Osteocyte (in vitro differentiated cells): Measurements from ENCODE around the gene POFUT2. TPM values are rescaled to one million over a fixed set of nuclear protein-coding genes. Genes with fewer than 3 reads are reported as not detected.
A peak's percentile ranks its signal among the peaks of the same experiment; 100 is the strongest.

Experiments used
- DNase-seq: peaks from one replicate; pipeline ENCODE4 v3.0.0; 2021; ENCODE audit warnings: mixed read lengths; ENCODE audit not compliant: unreplicated experiment; ENCODE audit errors: extremely low spot score
- H3K27ac Mint-ChIP-seq: one replicate; pipeline ENCODE4 v1.8.0; 2021; ENCODE audit warnings: mild to moderate bottlenecking, mixed read lengths; ENCODE audit not compliant: unreplicated experiment
- H3K27me3 Mint-ChIP-seq: one replicate; pipeline ENCODE4 v1.8.0; 2021; ENCODE audit warnings: mixed read lengths; ENCODE audit not compliant: unreplicated experiment
- H3K36me3 Mint-ChIP-seq: one replicate; pipeline ENCODE4 v1.8.0; 2021; ENCODE audit warnings: mixed read lengths; ENCODE audit not compliant: unreplicated experiment
- H3K4me1 Mint-ChIP-seq: one replicate; pipeline ENCODE4 v1.8.0; 2021; ENCODE audit warnings: mixed read lengths; ENCODE audit not compliant: unreplicated experiment
- H3K4me3 Mint-ChIP-seq: one replicate; pipeline ENCODE4 v1.8.0; 2021; ENCODE audit warnings: mild to moderate bottlenecking, moderate library complexity, mixed read lengths; ENCODE audit not compliant: unreplicated experiment
- H3K9me3 Mint-ChIP-seq: one replicate; pipeline ENCODE4 v1.8.0; 2021; ENCODE audit warnings: mixed read lengths; ENCODE audit not compliant: unreplicated experiment
- total RNA-seq: library from RNA; stranded (reverse); gene quantifications from 2 replicates; pipeline ENCODE4 v1.2.1, GENCODE V29; 2021
- TF ChIP-seq, protein P1 (sequence below): fragments of 200-600 bp; sonication (generic); IDR thresholded peaks from 2 replicates; pipeline ENCODE4 v1.5.0; 2021; ENCODE audit warnings: antibody characterized with exemption, mild to moderate bottlenecking, moderate library complexity

The POFUT2 gene
- total RNA-seq, 1 donor from 2014 or later: 62.7 TPM

DNA sequence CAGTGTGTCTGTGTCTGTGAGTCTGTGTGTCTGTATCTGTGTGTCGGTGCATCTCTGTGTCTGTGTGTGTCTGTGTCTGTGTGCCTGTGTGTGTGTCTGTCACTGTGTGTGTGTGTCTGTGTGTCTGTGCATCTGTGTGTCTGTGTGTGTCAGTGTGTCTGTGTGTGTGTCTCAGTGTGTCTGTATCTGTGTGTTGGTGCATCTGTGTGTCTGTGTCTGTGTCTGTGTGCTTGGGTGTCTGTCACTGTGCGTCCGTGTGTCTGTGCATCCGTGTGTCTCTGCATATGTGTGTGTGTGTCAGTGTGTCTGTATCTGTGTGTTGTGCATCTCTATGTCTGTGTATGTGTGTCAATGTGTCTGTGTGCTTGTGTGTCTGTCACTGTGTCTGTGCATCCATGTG lies 44.7 kb upstream of the POFUT2 start:
- no peak for DNase-seq
- peaks cover 67% of the 10 kb centered on the region for H3K4me1 Mint-ChIP-seq
- H3K4me3 Mint-ChIP-seq: no peak overlapping the region
- TF ChIP-seq, protein P1, sequence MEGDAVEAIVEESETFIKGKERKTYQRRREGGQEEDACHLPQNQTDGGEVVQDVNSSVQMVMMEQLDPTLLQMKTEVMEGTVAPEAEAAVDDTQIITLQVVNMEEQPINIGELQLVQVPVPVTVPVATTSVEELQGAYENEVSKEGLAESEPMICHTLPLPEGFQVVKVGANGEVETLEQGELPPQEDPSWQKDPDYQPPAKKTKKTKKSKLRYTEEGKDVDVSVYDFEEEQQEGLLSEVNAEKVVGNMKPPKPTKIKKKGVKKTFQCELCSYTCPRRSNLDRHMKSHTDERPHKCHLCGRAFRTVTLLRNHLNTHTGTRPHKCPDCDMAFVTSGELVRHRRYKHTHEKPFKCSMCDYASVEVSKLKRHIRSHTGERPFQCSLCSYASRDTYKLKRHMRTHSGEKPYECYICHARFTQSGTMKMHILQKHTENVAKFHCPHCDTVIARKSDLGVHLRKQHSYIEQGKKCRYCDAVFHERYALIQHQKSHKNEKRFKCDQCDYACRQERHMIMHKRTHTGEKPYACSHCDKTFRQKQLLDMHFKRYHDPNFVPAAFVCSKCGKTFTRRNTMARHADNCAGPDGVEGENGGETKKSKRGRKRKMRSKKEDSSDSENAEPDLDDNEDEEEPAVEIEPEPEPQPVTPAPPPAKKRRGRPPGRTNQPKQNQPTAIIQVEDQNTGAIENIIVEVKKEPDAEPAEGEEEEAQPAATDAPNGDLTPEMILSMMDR: no peak
- H3K9me3 Mint-ChIP-seq: no peaks in the 10 kb centered on the region
- H3K36me3 Mint-ChIP-seq: no peaks in the 10 kb centered on the region
- no peaks in the 10 kb centered on the region for H3K27me3 Mint-ChIP-seq
- H3K27ac Mint-ChIP-seq: peak overlapping the region; percentile 43

DNA sequence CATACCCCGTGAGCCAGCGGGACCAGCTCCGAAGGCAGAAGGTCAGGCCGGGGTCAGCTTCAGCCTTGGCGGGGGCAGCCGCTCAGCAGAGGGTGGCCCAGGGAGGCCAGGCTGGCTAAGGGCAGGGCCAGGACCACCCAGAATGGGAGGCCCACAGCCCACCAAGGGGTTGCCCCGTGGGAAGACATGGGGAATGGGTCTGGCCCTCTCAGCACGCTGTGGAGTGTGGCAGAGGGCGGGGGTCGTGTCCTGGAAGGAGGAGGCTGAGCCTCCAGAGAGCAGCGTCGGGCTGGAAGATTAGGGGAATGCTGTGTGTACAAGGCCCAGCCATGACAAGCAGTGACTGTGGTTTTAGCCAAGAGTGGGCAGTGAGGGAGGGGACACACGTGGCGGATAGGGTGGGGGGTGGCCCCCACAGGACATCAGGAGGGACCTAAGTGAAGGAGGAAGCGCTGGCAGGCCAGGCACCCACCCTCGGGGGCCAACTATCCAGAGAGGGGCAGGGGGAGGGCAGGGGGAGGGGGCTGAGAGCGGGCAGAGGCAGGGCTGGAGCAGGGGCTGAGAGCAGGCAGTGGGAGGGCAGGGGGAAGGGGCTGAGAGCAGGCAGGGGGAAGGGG lies 43.9 kb upstream of the POFUT2 start:
- no peaks in the 10 kb centered on the region for H3K9me3 Mint-ChIP-seq
- no peaks in the 10 kb centered on the region for H3K27me3 Mint-ChIP-seq
- peaks cover 68% of the 10 kb centered on the region for H3K4me1 Mint-ChIP-seq
- H3K36me3 Mint-ChIP-seq: no peaks in the 10 kb centered on the region
- DNase-seq: no peak
- TF ChIP-seq, protein P1: no peak
- H3K4me3 Mint-ChIP-seq: no peak overlapping the region
- H3K27ac Mint-ChIP-seq: peak overlapping the region; percentile 82

DNA sequence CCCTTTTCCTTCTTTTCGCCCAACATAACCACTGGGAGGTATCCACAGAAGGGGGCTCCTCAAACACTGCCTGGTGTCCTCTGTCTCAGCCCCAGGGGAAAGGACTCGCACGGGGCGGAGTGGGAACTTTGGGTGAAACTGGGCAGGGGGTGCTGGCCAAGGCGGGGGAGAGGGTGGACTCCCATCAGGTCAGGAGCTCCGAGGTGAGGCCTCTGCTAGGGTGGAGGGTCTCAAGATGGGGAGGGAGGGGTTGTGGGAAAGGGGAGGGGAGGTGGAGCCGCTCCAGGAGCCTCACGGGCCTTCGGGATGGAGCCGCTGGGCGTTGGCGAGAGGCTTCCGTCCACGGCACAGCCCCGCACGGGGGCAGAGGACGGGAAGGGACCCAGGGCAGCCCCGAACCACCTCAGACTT lies 43.2 kb upstream of the POFUT2 start:
- H3K4me1 Mint-ChIP-seq: peaks cover 71% of the 10 kb centered on the region
- H3K9me3 Mint-ChIP-seq: no peaks in the 10 kb centered on the region
- H3K27me3 Mint-ChIP-seq: no peaks in the 10 kb centered on the region
- peak overlapping the region; percentile 82 for H3K27ac Mint-ChIP-seq
- H3K4me3 Mint-ChIP-seq: no peak overlapping the region
- H3K36me3 Mint-ChIP-seq: no peaks in the 10 kb centered on the region
- DNase-seq: no peak
- TF ChIP-seq, protein P1: no peak

DNA sequence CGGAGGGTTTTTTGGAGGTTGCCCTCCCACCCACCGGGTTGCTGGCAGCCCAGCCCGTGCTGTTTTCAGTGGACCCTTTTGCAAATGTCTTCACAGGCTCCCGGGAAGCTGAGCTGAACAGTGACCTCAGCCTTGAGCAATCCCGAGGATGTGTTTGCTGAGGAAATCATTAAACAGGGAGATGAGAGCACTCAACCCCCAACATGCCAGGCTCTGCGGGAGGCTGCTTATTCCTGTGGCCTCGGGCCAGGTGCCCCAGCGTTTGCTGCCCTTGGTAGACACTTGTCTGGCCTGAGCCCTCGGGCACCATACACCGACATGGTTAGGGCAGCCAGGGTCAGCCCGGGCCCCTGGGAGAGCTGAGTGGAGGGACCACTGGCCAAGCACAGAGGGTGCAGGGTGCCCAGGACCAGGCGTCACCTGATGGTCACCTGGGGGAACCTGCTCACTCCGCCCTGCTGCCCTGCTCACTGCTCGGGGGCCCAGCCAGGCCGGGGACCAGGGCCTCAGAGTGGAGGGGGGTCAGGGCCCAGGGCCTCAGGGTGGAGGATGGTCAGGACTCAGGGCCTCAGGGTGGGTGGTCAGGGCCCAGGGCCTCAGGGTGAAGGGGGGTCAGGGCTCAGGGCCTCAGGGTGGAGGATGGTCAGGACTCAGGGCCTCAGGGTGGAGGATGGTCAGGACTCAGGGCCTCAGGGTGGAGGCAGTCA lies 42.5 kb upstream of the POFUT2 start:
- H3K4me3 Mint-ChIP-seq: peak overlapping the region; percentile 10
- H3K36me3 Mint-ChIP-seq: no peaks in the 10 kb centered on the region
- TF ChIP-seq, protein P1: no peak
- no peaks in the 10 kb centered on the region for H3K9me3 Mint-ChIP-seq
- H3K27me3 Mint-ChIP-seq: no peaks in the 10 kb centered on the region
- no peak for DNase-seq
- H3K27ac Mint-ChIP-seq: peak overlapping the region; percentile 82
- H3K4me1 Mint-ChIP-seq: peaks cover 74% of the 10 kb centered on the region

DNA sequence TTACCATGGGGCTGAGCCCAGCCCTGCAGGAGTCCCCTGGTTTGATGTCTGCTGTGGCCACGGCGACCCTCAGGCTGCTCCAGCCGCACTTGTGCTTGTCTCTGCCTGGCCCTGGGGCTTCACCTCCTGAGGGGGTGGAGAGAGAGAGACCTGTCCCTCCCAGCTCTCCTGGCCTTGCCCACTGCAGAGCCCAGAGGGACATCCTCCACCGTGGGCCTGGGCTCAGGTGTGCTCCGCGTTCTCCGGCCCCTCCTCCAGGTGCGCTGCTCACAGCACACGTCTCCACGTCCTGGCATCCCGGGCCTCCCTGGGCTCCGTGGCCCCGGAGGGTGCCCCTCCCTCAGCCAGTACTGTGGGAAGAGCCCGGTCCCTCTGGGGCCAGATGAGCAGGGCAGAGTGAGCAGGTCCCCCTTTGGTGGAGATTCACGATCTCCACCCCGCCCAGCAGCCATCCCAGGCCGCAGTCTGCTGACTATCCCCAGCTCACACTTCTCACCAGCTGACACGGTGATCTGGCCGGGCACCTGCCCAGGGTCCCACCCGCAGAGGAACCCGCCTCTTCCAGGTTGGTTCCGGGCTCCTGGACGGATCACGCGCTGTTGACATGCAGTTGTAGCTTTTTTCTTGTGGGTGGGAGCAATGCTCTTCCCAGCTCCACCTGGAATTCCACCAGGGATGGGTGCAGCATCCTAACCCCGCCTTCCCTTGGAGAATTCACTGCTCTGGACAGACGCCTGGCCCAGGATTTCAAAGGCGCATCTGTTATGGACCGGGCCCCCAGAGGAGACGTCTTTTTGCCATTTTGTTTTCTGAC lies 41.8 kb upstream of the POFUT2 start:
- no peaks in the 10 kb centered on the region for H3K9me3 Mint-ChIP-seq
- no peak for DNase-seq
- H3K4me3 Mint-ChIP-seq: peak overlapping the region; percentile 10
- H3K4me1 Mint-ChIP-seq: peaks cover 76% of the 10 kb centered on the region
- peak overlapping the region; percentile 82 for H3K27ac Mint-ChIP-seq
- no peaks in the 10 kb centered on the region for H3K36me3 Mint-ChIP-seq
- H3K27me3 Mint-ChIP-seq: no peaks in the 10 kb centered on the region
- TF ChIP-seq, protein P1: no peak
